ENCODE data around the gene TIMP1. TPM values are rescaled to one million over a fixed set of nuclear protein-coding genes. Genes with fewer than 3 reads are reported as not detected.

TIMP1 gene
- total and polyA plus RNA-seq, 2 of the 13 experiments (the other 11 are each of a cell fraction or from before 2014, with no cell fraction given), result 12.3 to 45.8 TPM

DNA sequence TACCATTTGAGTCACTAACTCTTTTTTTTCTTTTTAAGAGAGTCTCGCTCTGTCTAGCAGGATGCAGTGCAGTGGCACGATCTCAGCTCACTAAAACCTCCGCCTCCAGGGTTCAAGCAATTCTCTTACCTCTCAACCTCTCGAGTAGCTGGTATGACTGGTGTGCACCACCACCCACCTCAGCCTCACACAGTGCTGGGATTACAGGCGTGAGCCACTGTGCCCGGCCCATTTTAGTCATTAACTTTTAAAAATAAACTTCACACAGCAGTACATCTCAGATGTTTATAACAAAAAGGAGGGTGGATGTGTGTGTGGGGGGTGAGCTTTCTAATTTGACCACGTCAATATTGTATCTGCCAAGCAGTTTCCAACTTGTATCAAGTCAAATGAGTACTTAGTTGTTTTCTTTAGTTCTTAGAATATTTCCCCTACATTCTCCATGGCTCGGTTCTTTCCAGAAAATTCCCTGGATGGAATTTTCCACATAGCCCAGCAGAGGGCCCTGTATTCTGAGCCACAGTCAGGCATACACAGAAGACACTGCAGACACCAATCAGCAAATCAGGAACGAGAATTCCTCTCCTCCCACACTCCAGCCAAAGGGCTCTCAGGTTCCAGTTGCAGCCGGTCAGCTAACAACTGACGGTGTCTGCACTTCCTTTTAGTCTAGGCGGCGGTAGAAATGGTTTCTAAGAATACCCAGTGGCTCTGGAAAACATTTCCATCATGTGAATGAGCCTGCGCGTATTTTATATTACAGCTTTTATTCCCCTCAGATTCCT is 41.3 kb upstream of the TIMP1 start (continued):
- TF ChIP-seq, protein P1, sequence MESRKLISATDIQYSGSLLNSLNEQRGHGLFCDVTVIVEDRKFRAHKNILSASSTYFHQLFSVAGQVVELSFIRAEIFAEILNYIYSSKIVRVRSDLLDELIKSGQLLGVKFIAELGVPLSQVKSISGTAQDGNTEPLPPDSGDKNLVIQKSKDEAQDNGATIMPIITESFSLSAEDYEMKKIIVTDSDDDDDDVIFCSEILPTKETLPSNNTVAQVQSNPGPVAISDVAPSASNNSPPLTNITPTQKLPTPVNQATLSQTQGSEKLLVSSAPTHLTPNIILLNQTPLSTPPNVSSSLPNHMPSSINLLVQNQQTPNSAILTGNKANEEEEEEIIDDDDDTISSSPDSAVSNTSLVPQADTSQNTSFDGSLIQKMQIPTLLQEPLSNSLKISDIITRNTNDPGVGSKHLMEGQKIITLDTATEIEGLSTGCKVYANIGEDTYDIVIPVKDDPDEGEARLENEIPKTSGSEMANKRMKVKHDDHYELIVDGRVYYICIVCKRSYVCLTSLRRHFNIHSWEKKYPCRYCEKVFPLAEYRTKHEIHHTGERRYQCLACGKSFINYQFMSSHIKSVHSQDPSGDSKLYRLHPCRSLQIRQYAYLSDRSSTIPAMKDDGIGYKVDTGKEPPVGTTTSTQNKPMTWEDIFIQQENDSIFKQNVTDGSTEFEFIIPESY (CRISPR knock-in tag; IDR thresholded peaks at IDR 0.05), result no peak
- TF ChIP-seq SUZ12 (IDR thresholded peaks at IDR 0.05; ENCODE audit: low read depth, low read length) (no peak), CBX1 (IDR thresholded peaks at IDR 0.05; ENCODE audit: low read depth) (no peak), ZNF788 (CRISPR knock-in tag; IDR thresholded peaks at IDR 0.05; ENCODE audit: borderline replicate concordance) (no peak), SAFB2 (CRISPR knock-in tag; IDR thresholded peaks at IDR 0.05; ENCODE audit: borderline replicate concordance, low read depth) (no peak), ZNF614 (CRISPR knock-in tag; IDR thresholded peaks at IDR 0.05; ENCODE audit: borderline replicate concordance) (no peak), ZC3H4 (CRISPR knock-in tag; IDR thresholded peaks at IDR 0.05; ENCODE audit: borderline replicate concordance) (no peak), PHF5A (CRISPR knock-in tag; IDR thresholded peaks at IDR 0.05; ENCODE audit: low read depth, unreplicated experiment) (no peak), MIER2 (CRISPR knock-in tag; IDR thresholded peaks at IDR 0.05) (no peak), NFRKB (IDR thresholded peaks at IDR 0.05) (no peak), JUND (CRISPR knock-in tag; IDR thresholded peaks at IDR 0.05) (no peak), TGIF2 (CRISPR knock-in tag; IDR thresholded peaks at IDR 0.05) (no peak), MYC (CRISPR knock-in tag; IDR thresholded peaks at IDR 0.05; ENCODE audit: borderline replicate concordance) (no peak), DR1 (CRISPR knock-in tag; IDR thresholded peaks at IDR 0.05) (no peak), SIN3B (IDR thresholded peaks at IDR 0.05; ENCODE audit: low read length) (no peak), SRSF4 (IDR thresholded peaks at IDR 0.05; ENCODE audit: low read depth, low read length, poor library complexity, severe bottlenecking) (no peak)
- TF ChIP-seq, protein P2, sequence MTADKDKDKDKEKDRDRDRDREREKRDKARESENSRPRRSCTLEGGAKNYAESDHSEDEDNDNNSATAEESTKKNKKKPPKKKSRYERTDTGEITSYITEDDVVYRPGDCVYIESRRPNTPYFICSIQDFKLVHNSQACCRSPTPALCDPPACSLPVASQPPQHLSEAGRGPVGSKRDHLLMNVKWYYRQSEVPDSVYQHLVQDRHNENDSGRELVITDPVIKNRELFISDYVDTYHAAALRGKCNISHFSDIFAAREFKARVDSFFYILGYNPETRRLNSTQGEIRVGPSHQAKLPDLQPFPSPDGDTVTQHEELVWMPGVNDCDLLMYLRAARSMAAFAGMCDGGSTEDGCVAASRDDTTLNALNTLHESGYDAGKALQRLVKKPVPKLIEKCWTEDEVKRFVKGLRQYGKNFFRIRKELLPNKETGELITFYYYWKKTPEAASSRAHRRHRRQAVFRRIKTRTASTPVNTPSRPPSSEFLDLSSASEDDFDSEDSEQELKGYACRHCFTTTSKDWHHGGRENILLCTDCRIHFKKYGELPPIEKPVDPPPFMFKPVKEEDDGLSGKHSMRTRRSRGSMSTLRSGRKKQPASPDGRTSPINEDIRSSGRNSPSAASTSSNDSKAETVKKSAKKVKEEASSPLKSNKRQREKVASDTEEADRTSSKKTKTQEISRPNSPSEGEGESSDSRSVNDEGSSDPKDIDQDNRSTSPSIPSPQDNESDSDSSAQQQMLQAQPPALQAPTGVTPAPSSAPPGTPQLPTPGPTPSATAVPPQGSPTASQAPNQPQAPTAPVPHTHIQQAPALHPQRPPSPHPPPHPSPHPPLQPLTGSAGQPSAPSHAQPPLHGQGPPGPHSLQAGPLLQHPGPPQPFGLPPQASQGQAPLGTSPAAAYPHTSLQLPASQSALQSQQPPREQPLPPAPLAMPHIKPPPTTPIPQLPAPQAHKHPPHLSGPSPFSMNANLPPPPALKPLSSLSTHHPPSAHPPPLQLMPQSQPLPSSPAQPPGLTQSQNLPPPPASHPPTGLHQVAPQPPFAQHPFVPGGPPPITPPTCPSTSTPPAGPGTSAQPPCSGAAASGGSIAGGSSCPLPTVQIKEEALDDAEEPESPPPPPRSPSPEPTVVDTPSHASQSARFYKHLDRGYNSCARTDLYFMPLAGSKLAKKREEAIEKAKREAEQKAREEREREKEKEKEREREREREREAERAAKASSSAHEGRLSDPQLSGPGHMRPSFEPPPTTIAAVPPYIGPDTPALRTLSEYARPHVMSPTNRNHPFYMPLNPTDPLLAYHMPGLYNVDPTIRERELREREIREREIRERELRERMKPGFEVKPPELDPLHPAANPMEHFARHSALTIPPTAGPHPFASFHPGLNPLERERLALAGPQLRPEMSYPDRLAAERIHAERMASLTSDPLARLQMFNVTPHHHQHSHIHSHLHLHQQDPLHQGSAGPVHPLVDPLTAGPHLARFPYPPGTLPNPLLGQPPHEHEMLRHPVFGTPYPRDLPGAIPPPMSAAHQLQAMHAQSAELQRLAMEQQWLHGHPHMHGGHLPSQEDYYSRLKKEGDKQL (CRISPR knock-in tag; IDR thresholded peaks at IDR 0.05; ENCODE audit: low read depth), result no peak
- TF ChIP-seq, protein P3, sequence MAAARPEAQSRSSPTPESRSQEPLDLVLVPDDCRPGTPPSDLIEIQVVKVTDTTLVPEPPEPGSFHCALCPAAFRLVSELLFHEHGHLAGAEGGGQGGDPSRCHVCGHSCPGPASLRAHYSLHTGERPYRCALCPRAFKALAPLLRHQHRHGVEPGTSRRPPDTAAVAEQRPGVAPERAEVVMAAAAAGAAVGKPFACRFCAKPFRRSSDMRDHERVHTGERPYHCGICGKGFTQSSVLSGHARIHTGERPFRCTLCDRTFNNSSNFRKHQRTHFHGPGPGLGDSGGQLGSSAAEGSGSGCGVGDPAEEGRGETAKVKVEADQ (CRISPR knock-in tag; IDR thresholded peaks at IDR 0.05; ENCODE audit: borderline replicate concordance), result no peak
- TF ChIP-seq, protein P4, sequence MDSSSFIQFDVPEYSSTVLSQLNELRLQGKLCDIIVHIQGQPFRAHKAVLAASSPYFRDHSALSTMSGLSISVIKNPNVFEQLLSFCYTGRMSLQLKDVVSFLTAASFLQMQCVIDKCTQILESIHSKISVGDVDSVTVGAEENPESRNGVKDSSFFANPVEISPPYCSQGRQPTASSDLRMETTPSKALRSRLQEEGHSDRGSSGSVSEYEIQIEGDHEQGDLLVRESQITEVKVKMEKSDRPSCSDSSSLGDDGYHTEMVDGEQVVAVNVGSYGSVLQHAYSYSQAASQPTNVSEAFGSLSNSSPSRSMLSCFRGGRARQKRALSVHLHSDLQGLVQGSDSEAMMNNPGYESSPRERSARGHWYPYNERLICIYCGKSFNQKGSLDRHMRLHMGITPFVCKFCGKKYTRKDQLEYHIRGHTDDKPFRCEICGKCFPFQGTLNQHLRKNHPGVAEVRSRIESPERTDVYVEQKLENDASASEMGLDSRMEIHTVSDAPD (CRISPR knock-in tag; IDR thresholded peaks at IDR 0.05), result no peak
- TF ChIP-seq, protein P5, sequence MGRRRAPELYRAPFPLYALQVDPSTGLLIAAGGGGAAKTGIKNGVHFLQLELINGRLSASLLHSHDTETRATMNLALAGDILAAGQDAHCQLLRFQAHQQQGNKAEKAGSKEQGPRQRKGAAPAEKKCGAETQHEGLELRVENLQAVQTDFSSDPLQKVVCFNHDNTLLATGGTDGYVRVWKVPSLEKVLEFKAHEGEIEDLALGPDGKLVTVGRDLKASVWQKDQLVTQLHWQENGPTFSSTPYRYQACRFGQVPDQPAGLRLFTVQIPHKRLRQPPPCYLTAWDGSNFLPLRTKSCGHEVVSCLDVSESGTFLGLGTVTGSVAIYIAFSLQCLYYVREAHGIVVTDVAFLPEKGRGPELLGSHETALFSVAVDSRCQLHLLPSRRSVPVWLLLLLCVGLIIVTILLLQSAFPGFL (CRISPR knock-in tag; IDR thresholded peaks at IDR 0.05), result no peak

Data from HepG2 (cell line).